Activated T-helper 2 cell treated with anti-CD3 and anti-CD28 coated beads, Interferon-gamma antibody, Interleukin-2, Interleukin-4, amounts not matched to agents 10 μg/mL and 5 μg/mL and 100 μg/mL, durations not matched to agents 14 hours and 24 hours and 36 hours (primary cell): ENCODE results near the gene MPV17L2. TPM values are rescaled to one million over a fixed set of nuclear protein-coding genes. Genes with fewer than 3 reads are reported as not detected.

Experiments
- DNase-seq: peaks from one replicate; pipeline ENCODE4 v3.0.0; 2021; ENCODE audit warnings: low spot score
- H3K27ac Mint-ChIP-seq: one replicate; pipeline ENCODE4 v1.8.0; 2021; ENCODE audit warnings: mixed read lengths
- H3K27me3 Mint-ChIP-seq: one replicate; pipeline ENCODE4 v1.8.0; 2021; ENCODE audit warnings: low read depth, mixed read lengths
- H3K36me3 Mint-ChIP-seq: one replicate; pipeline ENCODE4 v1.8.0; 2021; ENCODE audit warnings: low read depth, mixed read lengths
- H3K4me1 Mint-ChIP-seq: one replicate; pipeline ENCODE4 v1.8.0; 2021; ENCODE audit warnings: low read depth, mixed read lengths
- H3K4me3 Mint-ChIP-seq: one replicate; pipeline ENCODE4 v1.8.0; 2021; ENCODE audit warnings: low read depth, mild to moderate bottlenecking, moderate library complexity, mixed read lengths
- H3K9me3 Mint-ChIP-seq: one replicate; pipeline ENCODE4 v1.8.0; 2021; ENCODE audit warnings: mixed read lengths
- intact Hi-C: fragments of 100-400 bp; cut with micrococcal nuclease; formaldehyde crosslinking; loops from one replicate; pipeline ENCODE4 v1.15.1; 2023
- total RNA-seq: library from RNA; stranded (reverse); gene quantifications from 2 replicates; pipeline ENCODE4 v1.2.3, GENCODE V29; 2022

Gene MPV17L2
- total RNA-seq, 1 donor from 2014 or later: 14.5 TPM

DNA sequence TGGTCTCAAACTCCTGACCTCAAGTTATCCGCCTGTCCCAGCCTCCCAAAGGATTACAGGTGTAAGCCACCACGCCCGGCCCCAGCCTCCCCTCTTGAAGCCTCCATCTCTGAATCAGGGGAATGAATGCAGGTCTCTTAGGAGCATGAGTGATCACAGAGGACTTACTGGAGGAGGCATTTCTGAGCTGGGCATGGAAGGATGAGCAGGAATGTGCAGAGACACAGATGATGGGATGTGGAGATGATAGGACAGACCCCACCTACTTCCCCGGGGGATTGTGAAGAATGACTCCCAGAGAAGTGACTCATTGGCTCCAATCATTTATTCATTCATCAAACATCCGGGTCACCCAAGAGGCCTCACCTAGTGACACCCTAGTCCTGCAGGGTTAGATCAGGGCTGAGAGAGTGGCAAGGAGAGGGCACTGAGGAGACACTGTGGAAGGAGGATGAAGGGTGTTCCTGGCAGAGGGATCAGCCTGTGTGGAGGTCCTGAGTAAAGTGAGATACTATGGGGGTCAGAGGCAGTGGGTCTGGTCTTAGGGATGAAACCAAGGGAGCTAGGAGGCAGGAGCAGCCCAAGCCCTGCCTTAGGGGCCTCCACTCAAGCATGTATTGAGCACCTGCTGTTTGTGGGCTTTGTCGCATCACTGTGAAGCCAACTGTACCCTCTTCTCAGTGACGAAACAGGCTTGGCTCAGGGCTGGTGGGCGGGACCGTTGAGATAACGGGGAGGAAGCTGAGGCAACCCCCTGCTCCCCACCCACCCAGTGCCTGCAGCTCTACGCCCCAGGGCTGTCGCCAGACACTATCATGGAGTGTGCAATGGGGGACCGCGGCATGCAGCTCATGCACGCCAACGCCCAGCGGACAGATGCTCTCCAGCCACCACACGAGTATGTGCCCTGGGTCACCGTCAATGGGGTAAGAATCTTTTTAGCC is 16.4 kb upstream of the MPV17L2 start:
- intact Hi-C loops: no loop called here
- Mint-ChIP-seq H3K4me1 (peaks cover 22% of the 10 kb centered on the region), H3K9me3 (no peaks in the 10 kb centered on the region), H3K36me3 (peaks cover 3% of the 10 kb centered on the region), H3K4me3 (no peak overlapping the region), H3K27me3 (no peaks in the 10 kb centered on the region), H3K27ac (no peak overlapping the region)
- DNase-seq: no peak

DNA sequence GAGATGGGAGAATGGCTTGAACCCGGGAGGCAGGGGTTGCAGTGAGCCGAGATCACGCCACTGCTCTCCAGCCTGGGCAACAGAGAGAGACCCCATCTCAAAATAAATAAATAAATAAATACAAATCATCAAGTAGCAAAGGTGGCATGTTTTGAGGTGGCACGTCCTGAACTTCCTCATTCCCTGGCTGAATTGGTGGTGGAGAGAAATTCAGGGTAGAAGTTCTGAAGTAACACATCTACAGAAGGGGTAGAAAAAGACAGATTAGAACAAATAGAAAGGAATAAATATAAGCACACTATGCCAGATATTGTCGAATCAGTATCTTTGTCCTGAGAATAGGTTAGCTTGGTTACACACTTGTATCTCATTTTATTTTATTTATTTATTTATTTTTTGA is 13.1 kb upstream of the MPV17L2 start:
- no peak for DNase-seq
- H3K4me1 Mint-ChIP-seq: peaks cover 5% of the 10 kb centered on the region
- H3K4me3 Mint-ChIP-seq: no peak overlapping the region
- peaks cover 3% of the 10 kb centered on the region for H3K36me3 Mint-ChIP-seq
- no peaks in the 10 kb centered on the region for H3K27me3 Mint-ChIP-seq
- H3K27ac Mint-ChIP-seq: no peak overlapping the region
- H3K9me3 Mint-ChIP-seq: no peaks in the 10 kb centered on the region
- intact Hi-C loops: no loop called here

DNA sequence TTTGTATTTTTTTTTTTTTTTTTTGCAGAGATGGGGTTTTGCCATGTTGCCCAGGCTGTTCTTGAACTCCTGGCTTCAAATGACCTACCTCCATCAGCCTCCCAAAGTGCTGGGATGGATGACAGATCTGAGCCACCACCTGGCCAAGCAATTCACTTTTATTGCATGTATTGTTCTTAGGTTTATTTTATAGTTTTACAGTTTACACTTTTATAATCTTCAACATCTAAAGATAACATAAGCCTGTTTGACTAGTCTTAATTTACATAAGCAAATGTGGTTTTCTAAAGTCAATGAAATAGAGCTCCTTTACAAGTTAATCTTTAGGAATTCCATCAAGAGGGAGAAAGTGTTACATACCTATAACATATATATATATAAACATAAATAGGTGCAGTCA is 9.5 kb upstream of the MPV17L2 start:
- H3K4me1 Mint-ChIP-seq: no peaks in the 10 kb centered on the region
- H3K4me3 Mint-ChIP-seq: no peak overlapping the region
- no peaks in the 10 kb centered on the region for H3K27me3 Mint-ChIP-seq
- intact Hi-C loops: no loop called here
- no peaks in the 10 kb centered on the region for H3K36me3 Mint-ChIP-seq
- no peaks in the 10 kb centered on the region for H3K9me3 Mint-ChIP-seq
- no peak overlapping the region for H3K27ac Mint-ChIP-seq
- no peak for DNase-seq

- Mint-ChIP-seq H3K4me3 (no peak overlapping the region), H3K27ac (no peak overlapping the region), H3K9me3 (no peaks in the 10 kb centered on the region)
Observed at GRCh38 chr19:18185538-18185937, 7.5 kb upstream of the MPV17L2 start.

GRCh38 chr19:18190278-18190677 is 2.7 kb upstream of the MPV17L2 start:
- Mint-ChIP-seq H3K36me3 (no peaks in the 10 kb centered on the region), H3K27ac (no peak overlapping the region), H3K4me3 (no peak overlapping the region), H3K9me3 (no peaks in the 10 kb centered on the region), H3K27me3 (no peaks in the 10 kb centered on the region), H3K4me1 (peaks cover 18% of the 10 kb centered on the region)
- DNase-seq: no peak
- intact Hi-C loops: loop anchor here (5.0 kb wide), 2 partner anchors 62 to 132 kb away; partner anchors contain the start of gene LSM4

More at GRCh38 chr19:18185538-18185937, 7.5 kb upstream of the MPV17L2 start:
- no peaks in the 10 kb centered on the region for H3K27me3 Mint-ChIP-seq
- no peaks in the 10 kb centered on the region for H3K4me1 Mint-ChIP-seq
- intact Hi-C loops: no loop called here
- no peaks in the 10 kb centered on the region for H3K36me3 Mint-ChIP-seq
- no peak for DNase-seq

DNA sequence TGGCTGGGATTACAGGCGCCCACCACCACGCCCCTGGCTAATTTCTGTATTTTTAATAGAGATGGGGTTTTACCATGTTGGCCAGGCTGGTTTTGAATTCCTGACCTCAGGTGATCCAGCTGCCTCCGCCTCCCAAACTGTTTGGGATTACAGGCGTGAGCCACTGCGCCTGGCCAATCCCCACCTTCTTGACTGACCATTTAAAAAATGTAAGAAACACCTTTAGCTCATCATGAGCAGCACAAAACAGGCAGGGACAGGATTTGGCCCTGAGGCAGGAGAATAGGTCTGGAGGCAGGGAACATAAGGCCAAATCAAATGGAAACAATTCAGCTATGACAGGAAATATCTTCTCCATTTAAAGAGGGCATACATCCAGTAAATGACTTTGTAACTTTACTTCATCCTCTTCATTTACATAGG is 1.4 kb upstream of the MPV17L2 start:
- H3K27me3 Mint-ChIP-seq: no peaks in the 10 kb centered on the region
- no peaks in the 10 kb centered on the region for H3K36me3 Mint-ChIP-seq
- intact Hi-C loops: loop anchor here (1.0 to 5.0 kb wide), 5 partner anchors 13 to 131 kb away; partner anchors contain the start of genes LSM4, PIK3R2 and RAB3A
- no peaks in the 10 kb centered on the region for H3K9me3 Mint-ChIP-seq
- peak overlapping the region; percentile 79 for H3K27ac Mint-ChIP-seq
- H3K4me3 Mint-ChIP-seq: peak overlapping the region; percentile 82
- peaks cover 18% of the 10 kb centered on the region for H3K4me1 Mint-ChIP-seq
- DNase-seq: no peak

- Mint-ChIP-seq H3K4me1 (peaks cover 18% of the 10 kb centered on the region), H3K27me3 (no peaks in the 10 kb centered on the region), H3K27ac (peak overlapping the region; percentile 79), H3K4me3 (peak overlapping the region; percentile 82), H3K9me3 (no peaks in the 10 kb centered on the region), H3K36me3 (peaks cover 7% of the 10 kb centered on the region)
- intact Hi-C loops: loop anchor here (2.0 to 5.0 kb wide), 4 partner anchors 19 to 129 kb away; partner anchors contain the start of genes LSM4 and PIK3R2
- DNase-seq: no peak
Observed at GRCh38 chr19:18193388-18194180, 566 bp downstream of the MPV17L2 start.

- H3K4me1 Mint-ChIP-seq: peaks cover 18% of the 10 kb centered on the region
- H3K27me3 Mint-ChIP-seq: no peaks in the 10 kb centered on the region
- H3K9me3 Mint-ChIP-seq: no peaks in the 10 kb centered on the region
- peak overlapping the region; percentile 82 for H3K4me3 Mint-ChIP-seq
- peak overlapping the region; percentile 76 for H3K27ac Mint-ChIP-seq
- H3K36me3 Mint-ChIP-seq: peaks cover 9% of the 10 kb centered on the region
- intact Hi-C loops: loop anchor here (5.0 kb wide), 2 partner anchors 58 to 128 kb away; partner anchors contain the start of gene LSM4
- no peak for DNase-seq
Observed at GRCh38 chr19:18194181-18194530, 1.1 kb downstream of the MPV17L2 start.

- no peak overlapping the region for H3K27ac Mint-ChIP-seq
- DNase-seq: peak; percentile 26
- intact Hi-C loops: loop anchor here (5.0 kb wide), 2 partner anchors 58 to 128 kb away; partner anchors contain the start of gene LSM4
- H3K4me3 Mint-ChIP-seq: peak overlapping the region; percentile 82
- peaks cover 9% of the 10 kb centered on the region for H3K36me3 Mint-ChIP-seq
- H3K9me3 Mint-ChIP-seq: no peaks in the 10 kb centered on the region
- H3K27me3 Mint-ChIP-seq: no peaks in the 10 kb centered on the region
- peaks cover 18% of the 10 kb centered on the region for H3K4me1 Mint-ChIP-seq
Observed at GRCh38 chr19:18194554-18195238, 1.7 kb downstream of the MPV17L2 start.

GRCh38 chr19:18196511-18196845 is 3.5 kb downstream of the MPV17L2 start:
- Mint-ChIP-seq H3K9me3 (no peaks in the 10 kb centered on the region), H3K4me1 (peaks cover 18% of the 10 kb centered on the region), H3K36me3 (peaks cover 9% of the 10 kb centered on the region), H3K27ac (no peak overlapping the region), H3K4me3 (peak overlapping the region; percentile 21), H3K27me3 (no peaks in the 10 kb centered on the region)
- intact Hi-C loops: no loop called here
- no peak for DNase-seq

GRCh38 chr19:18197306-18197705 is 4.3 kb downstream of the MPV17L2 start:
- peaks cover 9% of the 10 kb centered on the region for H3K36me3 Mint-ChIP-seq
- no peak overlapping the region for H3K27ac Mint-ChIP-seq
- H3K27me3 Mint-ChIP-seq: no peaks in the 10 kb centered on the region
- no peak for DNase-seq
- H3K9me3 Mint-ChIP-seq: no peaks in the 10 kb centered on the region
- intact Hi-C loops: no loop called here
- H3K4me1 Mint-ChIP-seq: peaks cover 13% of the 10 kb centered on the region
- no peak overlapping the region for H3K4me3 Mint-ChIP-seq

DNA sequence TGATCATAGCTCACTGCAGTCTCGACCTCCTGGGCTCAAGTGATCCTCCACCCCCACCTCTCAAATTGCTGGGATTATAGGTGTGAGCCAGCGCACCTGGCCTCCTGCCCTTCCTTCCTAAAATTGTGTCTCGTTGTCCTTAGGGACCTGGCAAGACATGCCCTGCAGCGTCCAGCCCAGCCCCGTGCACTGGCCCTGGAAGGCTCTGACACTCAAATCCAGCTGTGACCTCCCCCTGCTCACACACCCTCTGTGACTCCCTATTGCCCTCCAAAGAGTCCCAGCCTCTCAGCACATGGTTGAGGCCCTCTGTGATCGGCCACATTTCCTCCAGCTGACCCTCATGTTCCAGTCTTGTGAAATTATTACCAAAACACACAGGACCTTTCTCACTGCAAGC is 4.9 kb downstream of the MPV17L2 start:
- Mint-ChIP-seq H3K27ac (no peak overlapping the region), H3K36me3 (peaks cover 9% of the 10 kb centered on the region), H3K4me1 (peaks cover 13% of the 10 kb centered on the region), H3K4me3 (no peak overlapping the region), H3K9me3 (no peaks in the 10 kb centered on the region), H3K27me3 (no peaks in the 10 kb centered on the region)
- intact Hi-C loops: no loop called here
- no peak for DNase-seq
